Measurements from ENCODE around the gene AIPL1. TPM values are rescaled to one million over a fixed set of nuclear protein-coding genes. Genes with fewer than 3 reads are reported as not detected.

AIPL1 gene
- total and polyA plus RNA-seq, 8 donors: not detected

DNA sequence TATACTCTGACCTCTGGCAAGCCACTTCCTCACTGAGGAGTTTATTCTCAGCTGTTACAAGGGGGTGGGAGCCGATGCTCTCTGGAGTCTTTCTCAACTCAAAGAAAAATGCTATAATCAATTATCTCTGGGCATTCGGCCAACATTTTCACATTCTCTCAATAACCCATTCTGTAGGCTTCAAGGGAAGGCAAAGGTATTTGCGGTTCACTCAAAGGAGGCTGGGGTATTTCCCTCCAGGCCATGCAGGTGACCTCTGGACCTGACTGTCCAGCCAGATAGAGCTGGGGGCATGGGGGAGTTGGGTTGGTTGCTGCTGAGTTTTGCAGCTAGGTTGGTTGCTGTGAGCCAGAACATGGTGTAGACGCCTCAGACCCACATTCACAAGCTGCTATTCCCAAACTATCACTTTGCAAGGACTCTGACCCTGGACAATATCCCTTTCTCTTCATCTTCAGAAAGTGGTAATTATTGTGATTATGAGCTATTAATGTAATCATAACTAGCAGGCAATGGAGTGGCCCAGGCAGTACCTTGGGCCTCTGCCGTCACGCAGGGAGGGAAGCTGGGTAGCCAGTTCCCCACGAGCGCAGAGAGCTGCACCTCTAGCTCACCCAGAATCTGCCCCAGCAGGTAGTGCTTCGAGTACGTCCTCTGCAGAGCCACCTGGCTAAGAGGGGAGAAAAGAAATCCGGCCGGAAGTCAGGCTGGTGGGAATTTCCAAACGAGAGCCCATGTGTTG is 42.1 kb downstream of the AIPL1 start:
- Histone ChIP-seq H3K4me1 (no peaks in the 10 kb centered on the region), H3K9me3 (peaks cover 0 to 3% (median 0%) of the 10 kb centered on the region in 4 donors), H3K27ac (no peak overlapping the region), H3K4me3 (no peak overlapping the region), H3K27me3 (peaks cover 0 to 52% (median 24%) of the 10 kb centered on the region in 3 donors), H3K36me3 (no peaks in the 10 kb centered on the region)
- TF ChIP-seq EP300 (IDR thresholded peaks at IDR 0.05) (no peak), POLR2A (IDR thresholded peaks at IDR 0.05) (no peak), POLR2AphosphoS5 (IDR thresholded peaks at IDR 0.05) (no peak)
- TF ChIP-seq, protein P1, sequence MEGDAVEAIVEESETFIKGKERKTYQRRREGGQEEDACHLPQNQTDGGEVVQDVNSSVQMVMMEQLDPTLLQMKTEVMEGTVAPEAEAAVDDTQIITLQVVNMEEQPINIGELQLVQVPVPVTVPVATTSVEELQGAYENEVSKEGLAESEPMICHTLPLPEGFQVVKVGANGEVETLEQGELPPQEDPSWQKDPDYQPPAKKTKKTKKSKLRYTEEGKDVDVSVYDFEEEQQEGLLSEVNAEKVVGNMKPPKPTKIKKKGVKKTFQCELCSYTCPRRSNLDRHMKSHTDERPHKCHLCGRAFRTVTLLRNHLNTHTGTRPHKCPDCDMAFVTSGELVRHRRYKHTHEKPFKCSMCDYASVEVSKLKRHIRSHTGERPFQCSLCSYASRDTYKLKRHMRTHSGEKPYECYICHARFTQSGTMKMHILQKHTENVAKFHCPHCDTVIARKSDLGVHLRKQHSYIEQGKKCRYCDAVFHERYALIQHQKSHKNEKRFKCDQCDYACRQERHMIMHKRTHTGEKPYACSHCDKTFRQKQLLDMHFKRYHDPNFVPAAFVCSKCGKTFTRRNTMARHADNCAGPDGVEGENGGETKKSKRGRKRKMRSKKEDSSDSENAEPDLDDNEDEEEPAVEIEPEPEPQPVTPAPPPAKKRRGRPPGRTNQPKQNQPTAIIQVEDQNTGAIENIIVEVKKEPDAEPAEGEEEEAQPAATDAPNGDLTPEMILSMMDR (IDR thresholded peaks at IDR 0.05): no peak
- intact Hi-C loops (cut with DNase I; ENCODE audit: low total_unique reads): no loop called here
- 25 to 40% (median 30%) methylated on average over 13 of the region's 13 CpGs for WGBS, 5 donors
- peak in 1 of 2 donors; percentile 60 for DNase-seq

DNA sequence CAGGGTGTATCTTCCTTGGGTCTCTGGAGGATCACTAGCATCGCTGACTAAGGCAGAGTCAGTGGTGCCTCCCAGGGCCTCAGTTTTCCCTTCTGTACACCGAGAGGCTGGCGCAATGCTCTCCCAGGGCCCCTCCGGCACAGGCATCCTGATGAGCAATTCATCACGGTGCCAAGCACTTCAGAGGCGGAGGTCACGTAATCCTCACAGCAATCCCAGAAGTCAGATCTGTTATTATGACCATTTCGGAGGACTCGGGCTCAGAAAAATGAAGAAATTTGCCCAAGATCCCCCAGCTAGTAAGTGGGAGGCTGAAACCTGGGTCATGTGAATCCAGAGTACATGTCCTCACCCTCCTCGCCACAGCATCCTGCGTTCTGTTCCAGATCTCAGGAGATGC is 46.5 kb downstream of the AIPL1 start:
- H3K27me3 ChIP-seq: peaks cover 0 to 29% (median 7%) of the 10 kb centered on the region in 3 donors
- TF ChIP-seq, protein P1 (IDR thresholded peaks at IDR 0.05): no peak
- no peak for TF ChIP-seq POLR2AphosphoS5 (IDR thresholded peaks at IDR 0.05)
- no peak for TF ChIP-seq POLR2A (IDR thresholded peaks at IDR 0.05)
- H3K4me3 ChIP-seq: no peak overlapping the region
- peaks cover 0 to 3% (median 0%) of the 10 kb centered on the region in 4 donors for H3K9me3 ChIP-seq
- no peak overlapping the region for H3K27ac ChIP-seq
- no peaks in the 10 kb centered on the region for H3K4me1 ChIP-seq
- DNase-seq: no peak
- WGBS, 5 donors: 80 to 91% (median 87%) methylated on average over 10 to 11 of the region's 11 CpGs
- intact Hi-C loops (cut with DNase I; ENCODE audit: low total_unique reads): no loop called here
- no peaks in the 10 kb centered on the region for H3K36me3 ChIP-seq

DNA sequence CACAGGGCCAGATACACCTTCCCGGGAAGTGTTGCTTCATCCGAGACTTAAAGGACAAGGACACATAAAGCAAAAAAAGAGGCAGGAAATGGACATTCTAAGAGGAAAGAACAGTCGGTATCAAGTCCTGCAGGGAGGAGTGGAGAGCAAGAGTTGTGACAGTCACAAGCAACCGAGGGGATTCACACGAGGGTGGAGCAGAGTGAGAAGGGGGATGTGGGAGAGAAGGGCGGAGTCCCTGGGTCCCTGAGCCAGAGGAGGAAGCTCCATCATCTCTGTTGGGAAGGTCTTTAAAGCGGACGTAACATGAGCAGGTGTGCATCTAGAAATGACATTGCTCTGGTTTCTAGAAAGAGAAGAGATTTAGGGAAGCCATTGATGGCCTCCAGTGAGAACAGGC is 47.1 kb downstream of the AIPL1 start:
- no peak overlapping the region for H3K27ac ChIP-seq
- DNase-seq: no peak
- intact Hi-C loops (cut with DNase I; ENCODE audit: low total_unique reads): no loop called here
- H3K27me3 ChIP-seq: peaks cover 0 to 24% (median 3%) of the 10 kb centered on the region in 3 donors
- no peak for TF ChIP-seq EP300 (IDR thresholded peaks at IDR 0.05)
- TF ChIP-seq POLR2A (IDR thresholded peaks at IDR 0.05): no peak
- TF ChIP-seq, protein P1 (IDR thresholded peaks at IDR 0.05): no peak
- no peak for TF ChIP-seq POLR2AphosphoS5 (IDR thresholded peaks at IDR 0.05)
- H3K4me1 ChIP-seq: no peaks in the 10 kb centered on the region
- H3K9me3 ChIP-seq: peaks cover 0 to 3% (median 0%) of the 10 kb centered on the region in 4 donors
- no peak overlapping the region for H3K4me3 ChIP-seq
- no peaks in the 10 kb centered on the region for H3K36me3 ChIP-seq
- 61 to 67% (median 63%) methylated on average over 8 of the region's 8 CpGs for WGBS, 5 donors

DNA sequence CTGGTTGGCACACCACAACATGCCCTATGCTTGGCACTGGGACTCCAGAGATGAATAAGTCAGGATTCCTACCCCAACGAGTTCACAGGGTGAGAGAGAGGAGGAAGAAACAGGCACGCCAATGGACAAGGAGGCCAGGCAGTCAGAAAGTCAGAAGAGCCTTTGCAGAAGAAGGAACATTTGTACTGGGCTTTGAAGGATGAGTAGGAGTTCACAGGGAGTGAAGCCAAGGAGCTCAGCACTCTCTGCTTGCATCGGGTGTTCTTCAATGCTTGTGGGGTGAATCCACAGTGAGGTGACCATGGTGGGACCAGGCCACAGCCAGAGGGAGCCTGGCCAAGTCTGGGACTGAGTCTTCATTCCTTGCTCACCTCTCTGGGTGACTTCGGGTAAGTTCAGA is 47.5 kb downstream of the AIPL1 start:
- H3K4me3 ChIP-seq: no peak overlapping the region
- H3K27ac ChIP-seq: no peak overlapping the region
- H3K27me3 ChIP-seq: peaks cover 0 to 24% (median 0%) of the 10 kb centered on the region in 3 donors
- H3K9me3 ChIP-seq: peaks cover 0 to 3% (median 0%) of the 10 kb centered on the region in 4 donors
- no peaks in the 10 kb centered on the region for H3K36me3 ChIP-seq
- no peaks in the 10 kb centered on the region for H3K4me1 ChIP-seq
- TF ChIP-seq POLR2AphosphoS5 (IDR thresholded peaks at IDR 0.05): no peak
- no peak for TF ChIP-seq EP300 (IDR thresholded peaks at IDR 0.05)
- TF ChIP-seq, protein P1 (IDR thresholded peaks at IDR 0.05): no peak
- intact Hi-C loops (cut with DNase I; ENCODE audit: low total_unique reads): no loop called here
- DNase-seq: no peak
- WGBS, 5 donors: 77 to 88% (median 83%) methylated on average over 4 of the region's 4 CpGs
